Measurements from ENCODE around the gene BCKDHB. TPM values are rescaled to one million over a fixed set of nuclear protein-coding genes. Genes with fewer than 3 reads are reported as not detected.
"Not testable (repeated sequence)": the region's sequence is repeated elsewhere in the genome, so short reads cannot be mapped to it uniquely, and the experiment has no call there.

Gene BCKDHB
- total and polyA plus RNA-seq, 2 donors, result 13.8 to 43.7 TPM

- no peak for DNase-seq (ENCODE audit: extremely low spot score)
- H3K27ac ChIP-seq (ENCODE audit: low read depth), result no peak overlapping the region
- no peak overlapping the region for H3K4me3 ChIP-seq (ENCODE audit: low read depth, low read length)
- H3K36me3 ChIP-seq (ENCODE audit: insufficient read depth), result no peaks in the 10 kb centered on the region
- WGBS, result 81% methylated on average over 10 of the region's 10 CpGs
- no peaks in the 10 kb centered on the region for H3K4me1 ChIP-seq (ENCODE audit: insufficient read depth)
Observed at GRCh38 chr6:80268865-80269730, 162.6 kb downstream of the BCKDHB start.

- 90% methylated on average over 2 of the region's 2 CpGs for WGBS
Observed at GRCh38 chr6:80271074-80271473, 164.6 kb downstream of the BCKDHB start.

GRCh38 chr6:80272988-80273387 lies 166.5 kb downstream of the BCKDHB start:
- no peak for DNase-seq (ENCODE audit: extremely low spot score)
- H3K36me3 ChIP-seq (ENCODE audit: insufficient read depth), result no peaks in the 10 kb centered on the region
- WGBS, result 95% methylated on average over 4 of the region's 4 CpGs
- H3K4me1 ChIP-seq (ENCODE audit: insufficient read depth), result no peaks in the 10 kb centered on the region
- no peak overlapping the region for H3K27ac ChIP-seq (ENCODE audit: low read depth)
- no peak overlapping the region for H3K4me3 ChIP-seq (ENCODE audit: low read depth, low read length)

More at GRCh38 chr6:80271074-80271473, 164.6 kb downstream of the BCKDHB start:
- DNase-seq (ENCODE audit: extremely low spot score), result no peak
- Histone ChIP-seq H3K4me1 (ENCODE audit: insufficient read depth) (no peaks in the 10 kb centered on the region), H3K27ac (ENCODE audit: low read depth) (no peak overlapping the region), H3K36me3 (ENCODE audit: insufficient read depth) (no peaks in the 10 kb centered on the region), H3K4me3 (ENCODE audit: low read depth, low read length) (no peak overlapping the region)

- no peak for DNase-seq (ENCODE audit: extremely low spot score)
- Histone ChIP-seq H3K4me3 (ENCODE audit: low read depth, low read length) (no peak overlapping the region), H3K4me1 (ENCODE audit: insufficient read depth) (no peaks in the 10 kb centered on the region), H3K27ac (ENCODE audit: low read depth) (no peak overlapping the region), H3K36me3 (ENCODE audit: insufficient read depth) (no peaks in the 10 kb centered on the region)
- WGBS, result 87% methylated on average over 2 of the region's 2 CpGs
Observed at GRCh38 chr6:80276861-80277260, 170.4 kb downstream of the BCKDHB start.

GRCh38 chr6:80277501-80277900 lies 171.0 kb downstream of the BCKDHB start:
- 95% methylated on average over 1 of the region's 1 CpG for whole genome bisulfite sequencing
- DNase-seq (ENCODE audit: extremely low spot score), result no peak
- no peak overlapping the region for H3K4me3 ChIP-seq (ENCODE audit: low read depth, low read length)
- H3K27ac ChIP-seq (ENCODE audit: low read depth), result no peak overlapping the region
- no peaks in the 10 kb centered on the region for H3K4me1 ChIP-seq (ENCODE audit: insufficient read depth)
- H3K36me3 ChIP-seq (ENCODE audit: insufficient read depth), result no peaks in the 10 kb centered on the region

GRCh38 chr6:80280262-80281010 lies 174.0 kb downstream of the BCKDHB start:
- Histone ChIP-seq H3K4me3 (ENCODE audit: low read depth, low read length) (no peak overlapping the region), H3K27ac (ENCODE audit: low read depth) (no peak overlapping the region), H3K36me3 (ENCODE audit: insufficient read depth) (no peaks in the 10 kb centered on the region), H3K4me1 (ENCODE audit: insufficient read depth) (no peaks in the 10 kb centered on the region)
- no peak for DNase-seq (ENCODE audit: extremely low spot score)
- WGBS, result 94% methylated on average over 2 of the region's 2 CpGs

GRCh38 chr6:80282913-80283554 lies 176.6 kb downstream of the BCKDHB start:
- Histone ChIP-seq H3K4me3 (ENCODE audit: low read depth, low read length) (no peak overlapping the region), H3K4me1 (ENCODE audit: insufficient read depth) (no peaks in the 10 kb centered on the region), H3K27ac (ENCODE audit: low read depth) (no peak overlapping the region), H3K36me3 (ENCODE audit: insufficient read depth) (no peaks in the 10 kb centered on the region)
- 95% methylated on average over 2 of the region's 2 CpGs for WGBS
- no peak for DNase-seq (ENCODE audit: extremely low spot score)

GRCh38 chr6:80287112-80287511 lies 180.6 kb downstream of the BCKDHB start:
- DNase-seq (ENCODE audit: extremely low spot score), result no peak
- Histone ChIP-seq H3K36me3 (ENCODE audit: insufficient read depth) (no peaks in the 10 kb centered on the region), H3K27ac (ENCODE audit: low read depth) (no peak overlapping the region), H3K4me1 (ENCODE audit: insufficient read depth) (no peaks in the 10 kb centered on the region), H3K4me3 (ENCODE audit: low read depth, low read length) (no peak overlapping the region)

- Histone ChIP-seq H3K4me1 (ENCODE audit: insufficient read depth) (no peaks in the 10 kb centered on the region), H3K27ac (ENCODE audit: low read depth) (no peak overlapping the region), H3K36me3 (ENCODE audit: insufficient read depth) (no peaks in the 10 kb centered on the region), H3K4me3 (ENCODE audit: low read depth, low read length) (no peak overlapping the region)
- DNase-seq (ENCODE audit: extremely low spot score), result no peak
- 92% methylated on average over 3 of the region's 3 CpGs for WGBS
Observed at GRCh38 chr6:80287607-80288006, 181.1 kb downstream of the BCKDHB start.

GRCh38 chr6:80289727-80290126 lies 183.3 kb downstream of the BCKDHB start:
- WGBS, result 64% methylated on average over 3 of the region's 3 CpGs
- H3K27ac ChIP-seq (ENCODE audit: low read depth), result no peak overlapping the region
- no peaks in the 10 kb centered on the region for H3K4me1 ChIP-seq (ENCODE audit: insufficient read depth)
- no peak for DNase-seq (ENCODE audit: extremely low spot score)
- no peak overlapping the region for H3K4me3 ChIP-seq (ENCODE audit: low read depth, low read length)
- no peaks in the 10 kb centered on the region for H3K36me3 ChIP-seq (ENCODE audit: insufficient read depth)

GRCh38 chr6:80294531-80294930 lies 188.1 kb downstream of the BCKDHB start:
- H3K4me1 ChIP-seq (ENCODE audit: insufficient read depth); H3K4me3 ChIP-seq (ENCODE audit: low read depth, low read length); H3K27ac ChIP-seq (ENCODE audit: low read depth); H3K36me3 ChIP-seq (ENCODE audit: insufficient read depth); DNase-seq (ENCODE audit: extremely low spot score): not testable (repeated sequence)
- 91% methylated on average over 4 of the region's 4 CpGs for WGBS

- no peak for DNase-seq (ENCODE audit: extremely low spot score)
- no peaks in the 10 kb centered on the region for H3K4me1 ChIP-seq (ENCODE audit: insufficient read depth)
- H3K27ac ChIP-seq (ENCODE audit: low read depth), result no peak overlapping the region
- no peaks in the 10 kb centered on the region for H3K36me3 ChIP-seq (ENCODE audit: insufficient read depth)
- H3K4me3 ChIP-seq (ENCODE audit: low read depth, low read length), result no peak overlapping the region
Observed at GRCh38 chr6:80302716-80303115, 196.2 kb downstream of the BCKDHB start.

- H3K4me3 ChIP-seq (ENCODE audit: low read depth, low read length), result no peak overlapping the region
- 38% methylated on average over 1 of the region's 1 CpG for WGBS
- no peaks in the 10 kb centered on the region for H3K36me3 ChIP-seq (ENCODE audit: insufficient read depth)
- no peaks in the 10 kb centered on the region for H3K4me1 ChIP-seq (ENCODE audit: insufficient read depth)
- DNase-seq (ENCODE audit: extremely low spot score), result no peak
- H3K27ac ChIP-seq (ENCODE audit: low read depth), result no peak overlapping the region
Observed at GRCh38 chr6:80304014-80304413, 197.5 kb downstream of the BCKDHB start.

- Histone ChIP-seq H3K27ac (ENCODE audit: low read depth) (no peak overlapping the region), H3K36me3 (ENCODE audit: insufficient read depth) (no peaks in the 10 kb centered on the region), H3K4me3 (ENCODE audit: low read depth, low read length) (no peak overlapping the region), H3K4me1 (ENCODE audit: insufficient read depth) (no peaks in the 10 kb centered on the region)
- no peak for DNase-seq (ENCODE audit: extremely low spot score)
- WGBS, result 98% methylated on average over 13 of the region's 13 CpGs
Observed at GRCh38 chr6:80314531-80314930, 208.1 kb downstream of the BCKDHB start.
